A673 (cell line): ENCODE measurements around the gene CSF2RB. TPM values are rescaled to one million over a fixed set of nuclear protein-coding genes. Genes with fewer than 3 reads are reported as not detected.

Experiments used
- BruUV-seq: library from RNA; stranded (reverse); fragments of 400-500 nt; replicated peaks from 2 replicates; lab custom pipeline; 2021; lab: Mats Ljungman, UMichigan
- CTCF ChIA-PET: fragments of 300-600 bp; sonication (Branson Sonifier 250); formaldehyde crosslinking; loops from one replicate; lab custom pipeline; 2022; ENCODE audit warnings: antibody characterized with exemption; lab: Charles Lee
- POLR2A ChIA-PET: fragments of 300-600 bp; sonication (Branson Sonifier 250); formaldehyde crosslinking; loops from one replicate; lab custom pipeline; 2022; ENCODE audit warnings: antibody characterized with exemption; ENCODE audit not compliant: low non-redundant PET; lab: Charles Lee
- DNase-seq: peaks from one replicate; pipeline ENCODE4 v3.0.0-alpha.2; 2015; ENCODE audit warnings: low spot score
- H3K27ac ChIP-seq: fragments of 200-600 bp; sonication (generic); 2 replicates; pipeline ENCODE4 v1.5.1; 2016; ENCODE audit warnings: mixed run types, low read depth, mild to moderate bottlenecking, mixed read lengths, antibody characterized with exemption, low read length; ENCODE audit not compliant: poor library complexity, severe bottlenecking
- H3K27me3 ChIP-seq: fragments of 200-600 bp; sonication (generic); replicated peaks from 2 replicates; pipeline ENCODE4 v1.6.1; 2017; ENCODE audit warnings: mixed run types, low read depth, mild to moderate bottlenecking, mixed read lengths, antibody characterized with exemption, low read length; ENCODE audit not compliant: insufficient read depth, poor library complexity
- H3K36me3 ChIP-seq: fragments of 200-600 bp; sonication (generic); 2 replicates; pipeline ENCODE4 v1.6.1; 2016; ENCODE audit warnings: mixed run types, mild to moderate bottlenecking, mixed read lengths, antibody characterized with exemption, low read length; ENCODE audit not compliant: insufficient read depth, poor library complexity, severe bottlenecking
- H3K4me1 ChIP-seq: fragments of 200-600 bp; sonication (generic); 2 replicates; pipeline ENCODE4 v1.6.1; 2017; ENCODE audit warnings: mixed run types, mild to moderate bottlenecking, mixed read lengths, antibody characterized with exemption, low read length; ENCODE audit not compliant: insufficient read depth, poor library complexity, severe bottlenecking
- H3K4me3 ChIP-seq: fragments of 200-600 bp; sonication (generic); 2 replicates; pipeline ENCODE4 v1.5.1; 2016; ENCODE audit warnings: low read depth, mixed run types, mild to moderate bottlenecking, mixed read lengths, low read length; ENCODE audit not compliant: poor library complexity, severe bottlenecking
- H3K9me3 ChIP-seq: fragments of 200-600 bp; sonication (generic); 2 replicates; pipeline ENCODE4 v1.6.1; 2016; ENCODE audit warnings: mixed run types, low read depth, mild to moderate bottlenecking, mixed read lengths, antibody characterized with exemption, low read length; ENCODE audit not compliant: poor library complexity, severe bottlenecking
- EZH2 ChIP-seq: fragments of 200-600 bp; sonication (generic); IDR thresholded peaks from 2 replicates; pipeline ENCODE4 v1.6.1; 2017; ENCODE audit warnings: borderline replicate concordance, low read depth, mild to moderate bottlenecking, mixed read lengths, antibody characterized with exemption, low read length; ENCODE audit not compliant: poor library complexity, severe bottlenecking
- intact Hi-C: fragments of 100-400 bp; cut with micrococcal nuclease; formaldehyde crosslinking; loops from one replicate; pipeline ENCODE4 v1.10.0; 2022; ENCODE audit not compliant: unreplicated experiment
- total RNA-seq: library from RNA; stranded (reverse); gene quantifications from 2 replicates; pipeline ENCODE4 v1.2.3, GENCODE V29; 2021
- TF ChIP-seq, protein P1 (sequence below): fragments of 300-800, 200-600 bp; sonication (generic); conservative IDR thresholded peaks from 2 replicates; pipeline ENCODE4 v1.5.1; 2017; ENCODE audit warnings: low read depth, mild to moderate bottlenecking, antibody characterized with exemption, low read length, moderate library complexity, mixed read lengths

The CSF2RB gene
- total RNA-seq, 1 experiment from 2014 or later, result not detected

DNA sequence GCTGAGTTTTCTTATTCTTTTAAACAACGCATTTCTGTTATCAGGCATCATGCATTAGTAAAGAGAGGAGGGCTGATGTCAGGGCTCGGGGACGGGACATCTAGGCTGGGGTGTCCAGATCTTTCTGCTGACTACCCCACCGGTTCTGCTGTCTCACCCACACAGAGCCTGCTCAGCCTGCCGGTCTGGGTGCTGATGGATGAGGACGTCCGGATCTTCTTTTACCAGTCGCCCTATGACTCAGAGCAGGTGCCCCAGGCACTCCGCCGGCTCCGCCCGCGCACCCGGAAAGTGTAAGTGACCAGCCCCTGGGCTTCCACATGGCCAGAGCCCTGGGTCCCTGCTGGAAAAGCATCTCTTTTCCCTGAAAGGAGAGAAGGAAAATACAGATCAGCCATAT, 43.2 kb upstream of the CSF2RB start:
- ChIA-PET POLR2A (no interaction called here), CTCF (no interaction called here)
- BruUV-seq, result no TSS peak
- no peak overlapping the region for H3K27ac ChIP-seq
- TF ChIP-seq, protein P1, sequence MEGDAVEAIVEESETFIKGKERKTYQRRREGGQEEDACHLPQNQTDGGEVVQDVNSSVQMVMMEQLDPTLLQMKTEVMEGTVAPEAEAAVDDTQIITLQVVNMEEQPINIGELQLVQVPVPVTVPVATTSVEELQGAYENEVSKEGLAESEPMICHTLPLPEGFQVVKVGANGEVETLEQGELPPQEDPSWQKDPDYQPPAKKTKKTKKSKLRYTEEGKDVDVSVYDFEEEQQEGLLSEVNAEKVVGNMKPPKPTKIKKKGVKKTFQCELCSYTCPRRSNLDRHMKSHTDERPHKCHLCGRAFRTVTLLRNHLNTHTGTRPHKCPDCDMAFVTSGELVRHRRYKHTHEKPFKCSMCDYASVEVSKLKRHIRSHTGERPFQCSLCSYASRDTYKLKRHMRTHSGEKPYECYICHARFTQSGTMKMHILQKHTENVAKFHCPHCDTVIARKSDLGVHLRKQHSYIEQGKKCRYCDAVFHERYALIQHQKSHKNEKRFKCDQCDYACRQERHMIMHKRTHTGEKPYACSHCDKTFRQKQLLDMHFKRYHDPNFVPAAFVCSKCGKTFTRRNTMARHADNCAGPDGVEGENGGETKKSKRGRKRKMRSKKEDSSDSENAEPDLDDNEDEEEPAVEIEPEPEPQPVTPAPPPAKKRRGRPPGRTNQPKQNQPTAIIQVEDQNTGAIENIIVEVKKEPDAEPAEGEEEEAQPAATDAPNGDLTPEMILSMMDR, result no peak
- TF ChIP-seq EZH2, result no peak
- H3K4me1 ChIP-seq, result no peaks in the 10 kb centered on the region
- H3K4me3 ChIP-seq, result no peak overlapping the region
- no peak for DNase-seq
- H3K9me3 ChIP-seq, result no peaks in the 10 kb centered on the region
- H3K36me3 ChIP-seq, result no peaks in the 10 kb centered on the region
- intact Hi-C loops, result loop anchor here (5.0 kb wide), 1 partner anchor 107 kb away; no protein-coding TSS in a partner anchor
- peaks cover 13% of the 10 kb centered on the region for H3K27me3 ChIP-seq

DNA sequence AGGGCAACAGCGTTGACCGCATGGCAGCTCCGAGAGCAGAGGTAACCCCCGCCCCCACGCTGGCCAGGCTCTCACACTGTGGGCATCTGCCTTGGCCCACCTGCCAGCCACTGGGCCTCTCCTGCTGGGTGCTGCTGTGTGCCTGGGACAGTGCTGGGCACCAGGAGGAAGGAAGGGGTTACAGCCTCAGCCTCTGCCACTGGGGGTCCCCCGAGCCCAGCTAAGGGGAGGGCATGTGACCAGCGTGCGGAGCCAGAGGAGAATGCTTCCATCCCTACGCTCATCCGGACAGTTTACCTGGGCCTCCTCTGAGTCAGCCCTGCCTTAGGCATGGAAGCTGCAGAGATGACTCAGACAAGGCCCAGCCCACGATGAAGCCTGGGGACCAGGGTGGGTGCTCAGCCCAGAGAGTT, 41.8 kb upstream of the CSF2RB start:
- no TSS peak for BruUV-seq
- no peak overlapping the region for H3K27ac ChIP-seq
- H3K36me3 ChIP-seq, result no peaks in the 10 kb centered on the region
- H3K4me3 ChIP-seq, result no peak overlapping the region
- H3K4me1 ChIP-seq, result no peaks in the 10 kb centered on the region
- intact Hi-C loops, result loop anchor here (5.0 kb wide), 1 partner anchor 106 kb away; no protein-coding TSS in a partner anchor
- ChIA-PET POLR2A (no interaction called here), CTCF (interaction anchor here (0.8 kb wide), 1 partner anchor 15 kb away, joined by 5 read pairs; no protein-coding TSS in a partner anchor)
- TF ChIP-seq EZH2, result no peak
- TF ChIP-seq, protein P1, result no peak
- no peaks in the 10 kb centered on the region for H3K9me3 ChIP-seq
- peaks cover 3% of the 10 kb centered on the region for H3K27me3 ChIP-seq
- DNase-seq, result no peak

- TF ChIP-seq, protein P1, result no peak
- no peak for TF ChIP-seq EZH2
- CTCF ChIA-PET, result interaction anchor here (0.8 kb wide), 1 partner anchor 16 kb away, joined by 5 read pairs; no protein-coding TSS in a partner anchor
- no TSS peak for BruUV-seq
- Histone ChIP-seq H3K9me3 (no peaks in the 10 kb centered on the region), H3K4me1 (no peaks in the 10 kb centered on the region), H3K27me3 (no peaks in the 10 kb centered on the region), H3K4me3 (no peak overlapping the region), H3K27ac (no peak overlapping the region), H3K36me3 (no peaks in the 10 kb centered on the region)
- DNase-seq, result no peak
- intact Hi-C loops, result loop anchor here (5.0 kb wide), 1 partner anchor 105 kb away; no protein-coding TSS in a partner anchor
- POLR2A ChIA-PET, result no interaction called here
Measured at GRCh38 chr22:36872084-36872483, 41.3 kb upstream of the CSF2RB start.
